SK-N-SH treated with all-trans-retinoic acid at 6 μM for 48 hours (cell line): ENCODE data around the gene KIAA1671.

Experiments
- ZC3H10 ChIP-seq: fragments of 250-450 bp; sonication (Bioruptor Pico); IDR thresholded peaks from 2 replicates; pipeline ENCODE4 v1.5.1; 2021; ENCODE audit warnings: mild to moderate bottlenecking, moderate library complexity
- ZNF70 ChIP-seq: fragments of 450-650 bp; formaldehyde crosslinking; IDR thresholded peaks from 2 replicates; pipeline ENCODE4 v1.5.0; 2020; ENCODE audit warnings: mild to moderate bottlenecking, moderate library complexity

- TF ChIP-seq ZNF70 (CRISPR knock-in tag), result no peak
- TF ChIP-seq ZC3H10 (CRISPR knock-in tag), result no peak
Measured at GRCh38 chr22:24975813-24976341, 23.4 kb downstream of the KIAA1671 start.
